Esophagus (tissue), 2 donors: Measurements from ENCODE around the gene ADORA1. TPM values are rescaled to one million over a fixed set of nuclear protein-coding genes. Genes with fewer than 3 reads are reported as not detected.

Source experiments
- H3K27ac ChIP-seq, 2 donors: one replicate each; pipeline ENCODE4 v1.5.1; 2013; ENCODE audit warnings: low read depth in 2 of 2, mild to moderate bottlenecking in 2 of 2, inconsistent platforms in 1 of 2, low read length in 1 of 2, moderate library complexity in 1 of 2
- H3K27me3 ChIP-seq, 2 donors: one replicate each; pipeline ENCODE4 v1.6.1; 2013; ENCODE audit warnings: low read length in 2 of 2, control low read depth in 1 of 2, mild to moderate bottlenecking in 1 of 2; ENCODE audit not compliant: insufficient read depth in 2 of 2, control insufficient read depth in 1 of 2
- H3K36me3 ChIP-seq, 2 donors: one replicate each; pipeline ENCODE4 v1.6.1; 2013; ENCODE audit warnings: low read length in 1 of 2; ENCODE audit not compliant: control insufficient read depth in 2 of 2, insufficient read depth in 2 of 2
- H3K4me1 ChIP-seq, 2 donors: one replicate each; pipeline ENCODE4 v1.6.1; 2013; ENCODE audit warnings: low read length in 1 of 2; ENCODE audit not compliant: control insufficient read depth in 2 of 2, insufficient read depth in 2 of 2
- H3K4me3 ChIP-seq, 2 donors: one replicate each; pipeline ENCODE4 v1.5.1; 2013; ENCODE audit warnings: low read length in 2 of 2, mild to moderate bottlenecking in 2 of 2, low read depth in 1 of 2, moderate library complexity in 1 of 2
- H3K9me3 ChIP-seq, 2 donors: one replicate each; pipeline ENCODE4 v1.6.1; 2013; ENCODE audit warnings: mild to moderate bottlenecking in 2 of 2, low read depth in 1 of 2, low read length in 1 of 2, moderate library complexity in 1 of 2; ENCODE audit not compliant: control insufficient read depth in 2 of 2, insufficient read depth in 1 of 2
- WGBS, 2 donors: extraction: QIAGEN DNeasy Blood & Tissue Kit; methylation state at CpG; one replicate each; pipeline ENCODE4 v1.1.7; 2013; 5-methylcytosine and 5-hydroxymethylcytosine counted together
- polyA plus RNA-seq, 2 donors: library from polyadenylated mRNA; stranded (reverse); fragments of 200-250 nt; gene quantifications; one replicate each; pipeline ENCODE4 v1.2.3, GENCODE V29; 2013
- donor health status: healthy with polysubstance abuse.
- donor health status: Bipolar disorder and iron deficiency.

ADORA1 gene
- polyA plus RNA-seq, 2 donors: 0.22 to 0.26 TPM

- no peaks in the 10 kb centered on the region for H3K27me3 ChIP-seq
- 67 to 72% methylated on average over 7 of the region's 7 CpGs for WGBS, 2 donors
- no peaks in the 10 kb centered on the region for H3K36me3 ChIP-seq
- H3K27ac ChIP-seq: no peak overlapping the region
- H3K9me3 ChIP-seq: no peaks in the 10 kb centered on the region
- no peak overlapping the region for H3K4me3 ChIP-seq
- no peaks in the 10 kb centered on the region for H3K4me1 ChIP-seq
These were observed 36.5 kb downstream of the ADORA1 start for GRCh38 chr1:203163891-203164635.

GRCh38 chr1:203165101-203165799 is 37.7 kb downstream of the ADORA1 start:
- Histone ChIP-seq H3K9me3 (no peaks in the 10 kb centered on the region), H3K36me3 (no peaks in the 10 kb centered on the region), H3K4me3 (no peak overlapping the region), H3K4me1 (no peaks in the 10 kb centered on the region), H3K27me3 (no peaks in the 10 kb centered on the region), H3K27ac (no peak overlapping the region)
- WGBS, 2 donors: 90 to 91% methylated on average over 28 of the region's 28 CpGs

- 93 to 95% methylated on average over 8 of the region's 8 CpGs for WGBS, 2 donors
- Histone ChIP-seq H3K9me3 (no peaks in the 10 kb centered on the region), H3K27ac (no peak overlapping the region), H3K27me3 (no peaks in the 10 kb centered on the region), H3K4me3 (no peak overlapping the region), H3K4me1 (no peaks in the 10 kb centered on the region), H3K36me3 (no peaks in the 10 kb centered on the region)
These were observed 38.3 kb downstream of the ADORA1 start for GRCh38 chr1:203165800-203166161.

GRCh38 chr1:203166192-203166940 is 38.8 kb downstream of the ADORA1 start:
- Histone ChIP-seq H3K27me3 (no peaks in the 10 kb centered on the region), H3K4me1 (no peaks in the 10 kb centered on the region), H3K9me3 (no peaks in the 10 kb centered on the region), H3K27ac (no peak overlapping the region), H3K36me3 (no peaks in the 10 kb centered on the region), H3K4me3 (no peak overlapping the region)
- 59 to 67% methylated on average over 14 of the region's 14 CpGs for WGBS, 2 donors

GRCh38 chr1:203167026-203167912 is 39.7 kb downstream of the ADORA1 start:
- Histone ChIP-seq H3K36me3 (no peaks in the 10 kb centered on the region), H3K4me3 (no peak overlapping the region), H3K27ac (no peak overlapping the region), H3K4me1 (no peaks in the 10 kb centered on the region), H3K27me3 (no peaks in the 10 kb centered on the region), H3K9me3 (no peaks in the 10 kb centered on the region)
- whole genome bisulfite sequencing, 2 donors: 80 to 81% methylated on average over 22 to 23 of the region's 23 CpGs

GRCh38 chr1:203167913-203168200 is 40.3 kb downstream of the ADORA1 start:
- H3K9me3 ChIP-seq: no peaks in the 10 kb centered on the region
- no peak overlapping the region for H3K27ac ChIP-seq
- 89 to 94% methylated on average over 5 of the region's 5 CpGs for WGBS, 2 donors
- H3K27me3 ChIP-seq: no peaks in the 10 kb centered on the region
- no peaks in the 10 kb centered on the region for H3K36me3 ChIP-seq
- H3K4me1 ChIP-seq: no peaks in the 10 kb centered on the region
- no peak overlapping the region for H3K4me3 ChIP-seq

- Histone ChIP-seq H3K4me3 (no peak overlapping the region), H3K36me3 (no peaks in the 10 kb centered on the region), H3K27me3 (no peaks in the 10 kb centered on the region), H3K4me1 (no peaks in the 10 kb centered on the region), H3K9me3 (no peaks in the 10 kb centered on the region), H3K27ac (no peak overlapping the region)
- 95% methylated on average over 12 of the region's 12 CpGs for WGBS, 2 donors
These were observed 40.8 kb downstream of the ADORA1 start for GRCh38 chr1:203168256-203168786.

GRCh38 chr1:203168991-203169390 is 41.5 kb downstream of the ADORA1 start:
- Histone ChIP-seq H3K4me1 (no peaks in the 10 kb centered on the region), H3K9me3 (no peaks in the 10 kb centered on the region), H3K27ac (no peak overlapping the region), H3K4me3 (no peak overlapping the region), H3K36me3 (no peaks in the 10 kb centered on the region), H3K27me3 (no peaks in the 10 kb centered on the region)
- WGBS, 2 donors: 85 to 92% methylated on average over 9 of the region's 9 CpGs
